NCI-H774 (cell line): ENCODE data around the gene IL6R.
A peak's percentile ranks its signal among the peaks of the same experiment; 100 is the strongest.
"Not testable (repeated sequence)": the region's sequence is repeated elsewhere in the genome, so short reads cannot be mapped to it uniquely, and the experiment has no call there.

Source experiments
- DNase-seq: peaks from one replicate; lab custom pipeline; 2025; lab: John Stamatoyannopoulos, UW

The IL6R gene

GRCh38 chr1:154406886-154407197, 1.7 kb downstream of the IL6R start:
- DNase-seq, result no peak

GRCh38 chr1:154407198-154408091, 2.3 kb downstream of the IL6R start:
- no peak for DNase-seq

- no peak for DNase-seq
Measured at GRCh38 chr1:154408174-154408777, 3.1 kb downstream of the IL6R start.

- no peak for DNase-seq
Measured at GRCh38 chr1:154410185-154410827, 5.2 kb downstream of the IL6R start.

GRCh38 chr1:154411525-154411924, 6.4 kb downstream of the IL6R start:
- DNase-seq, result no peak

GRCh38 chr1:154413177-154413783, 8.1 kb downstream of the IL6R start:
- DNase-seq, result no peak

- no peak for DNase-seq
Measured at GRCh38 chr1:154414606-154415005, 9.5 kb downstream of the IL6R start.

- no peak for DNase-seq
Measured at GRCh38 chr1:154416471-154417337, 11.6 kb downstream of the IL6R start.

- DNase-seq, result no peak
Measured at GRCh38 chr1:154417338-154417608, 12.1 kb downstream of the IL6R start.

- peak; percentile 74 for DNase-seq
Measured at GRCh38 chr1:154418062-154418921, 13.1 kb downstream of the IL6R start.

- no peak for DNase-seq
Measured at GRCh38 chr1:154418923-154419619, 13.9 kb downstream of the IL6R start.

GRCh38 chr1:154419620-154420571, 14.8 kb downstream of the IL6R start:
- DNase-seq, result peak; percentile 16

- DNase-seq, result no peak
Measured at GRCh38 chr1:154420961-154421924, 16.1 kb downstream of the IL6R start.

- not testable (repeated sequence) for DNase-seq
Measured at GRCh38 chr1:154422049-154422448, 16.9 kb downstream of the IL6R start.

GRCh38 chr1:154422521-154422920, 17.4 kb downstream of the IL6R start:
- no peak for DNase-seq

GRCh38 chr1:154423304-154423987, 18.3 kb downstream of the IL6R start:
- DNase-seq, result no peak

GRCh38 chr1:154423988-154424326, 18.8 kb downstream of the IL6R start:
- no peak for DNase-seq

- no peak for DNase-seq
Measured at GRCh38 chr1:154425172-154425571, 20.0 kb downstream of the IL6R start.
